RWPE2 (cell line): ENCODE results near the gene PNMA6F.

Experiments
- ATAC-seq: fragments of 200-7000 bp; cut with Tn5 transposase; 3 replicates; pipeline ENCODE4 v1.9.1; 2021; ENCODE audit warnings: low read depth
- DNase-seq: peaks from one replicate; pipeline ENCODE4 v3.0.0-alpha.2; 2020; ENCODE audit warnings: low spot score
- H3K27ac ChIP-seq: fragments of 450-650 bp; 2 replicates; pipeline ENCODE4 v1.5.1; 2017; ENCODE audit warnings: mild to moderate bottlenecking; ENCODE audit not compliant: poor library complexity, severe bottlenecking
- H3K27me3 ChIP-seq: fragments of 250-450 bp; sonication (Bioruptor Pico); 2 replicates; pipeline ENCODE4 v1.5.1; 2021; ENCODE audit warnings: mild to moderate bottlenecking, moderate library complexity; ENCODE audit not compliant: insufficient read depth, poor library complexity, severe bottlenecking
- H3K36me3 ChIP-seq: fragments of 250-450 bp; sonication (Bioruptor Pico); 2 replicates; pipeline ENCODE4 v1.5.1; 2020; ENCODE audit warnings: low read depth, mild to moderate bottlenecking, moderate library complexity
- H3K4me1 ChIP-seq: fragments of 250-450 bp; sonication (Bioruptor Pico); 2 replicates; pipeline ENCODE4 v1.5.1; 2021; ENCODE audit warnings: mild to moderate bottlenecking, moderate library complexity; ENCODE audit not compliant: insufficient read depth, poor library complexity, severe bottlenecking
- H3K4me3 ChIP-seq: fragments of 250-450 bp; sonication (Bioruptor Pico); 2 replicates; pipeline ENCODE4 v1.5.1; 2021; ENCODE audit warnings: mild to moderate bottlenecking, moderate library complexity; ENCODE audit not compliant: severe bottlenecking
- H3K9me3 ChIP-seq: fragments of 250-450 bp; sonication (Bioruptor Pico); 2 replicates; pipeline ENCODE4 v1.5.1; 2021; ENCODE audit warnings: mild to moderate bottlenecking, moderate library complexity; ENCODE audit not compliant: severe bottlenecking
- CTCF ChIP-seq: fragments of 450-650 bp; IDR thresholded peaks from one replicate; pipeline ENCODE4 v1.5.1; 2017; ENCODE audit warnings: mild to moderate bottlenecking, moderate library complexity; ENCODE audit not compliant: poor library complexity, severe bottlenecking

Gene PNMA6F

DNA sequence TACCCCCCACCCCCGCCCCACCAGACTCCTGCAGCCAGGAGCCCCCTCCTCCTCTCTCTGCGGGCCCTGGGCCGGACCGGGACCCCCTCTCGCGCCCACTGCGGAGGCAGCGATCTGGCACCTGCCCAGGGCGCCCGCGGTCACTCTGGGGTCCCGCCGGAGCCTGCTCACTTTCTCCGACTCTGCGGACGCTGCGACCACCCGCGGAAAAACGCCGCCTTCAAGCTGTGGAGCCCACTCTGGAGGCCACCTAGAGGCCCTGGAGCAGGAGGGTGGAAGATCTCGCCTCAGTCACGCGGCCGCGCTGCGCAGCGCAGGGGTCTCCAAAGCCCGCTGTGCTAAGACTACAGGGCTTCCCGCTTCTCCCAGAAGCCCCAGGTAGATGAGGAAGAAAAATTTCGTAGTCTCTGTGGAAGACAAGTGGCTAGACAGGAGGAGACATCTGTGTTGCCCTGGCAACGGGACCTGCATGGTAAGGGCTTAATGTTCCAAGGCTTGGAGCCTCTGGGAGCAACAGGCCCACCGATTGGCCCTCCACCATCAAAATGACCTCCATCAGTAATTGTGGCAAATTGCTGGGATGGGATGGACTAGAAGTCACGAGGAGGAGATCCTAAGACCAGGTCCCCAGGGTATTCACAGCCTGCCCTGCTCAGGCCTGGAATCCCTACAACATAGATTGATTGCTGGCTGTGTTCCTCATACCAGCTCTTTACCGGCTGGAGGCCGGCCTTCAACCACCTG is at the start of gene PNMA6F:
PNMA6F (minus strand) TSS at position 387 of the 744 bp plus-strand sequence. CDS start 1,093 bp downstream, outside the sequence.
- Histone ChIP-seq H3K27ac (no peak within 1 kb of the TSS), H3K27me3 (no peaks in the 10 kb centered on the region), H3K4me1 (no peaks in the 10 kb centered on the region), H3K36me3 (no peaks in the 10 kb centered on the region), H3K9me3 (no peaks in the 10 kb centered on the region), H3K4me3 (no peak within 1 kb of the TSS)
- DNase-seq (no peak), ATAC-seq (no peak)
- no peak for TF ChIP-seq CTCF

DNA sequence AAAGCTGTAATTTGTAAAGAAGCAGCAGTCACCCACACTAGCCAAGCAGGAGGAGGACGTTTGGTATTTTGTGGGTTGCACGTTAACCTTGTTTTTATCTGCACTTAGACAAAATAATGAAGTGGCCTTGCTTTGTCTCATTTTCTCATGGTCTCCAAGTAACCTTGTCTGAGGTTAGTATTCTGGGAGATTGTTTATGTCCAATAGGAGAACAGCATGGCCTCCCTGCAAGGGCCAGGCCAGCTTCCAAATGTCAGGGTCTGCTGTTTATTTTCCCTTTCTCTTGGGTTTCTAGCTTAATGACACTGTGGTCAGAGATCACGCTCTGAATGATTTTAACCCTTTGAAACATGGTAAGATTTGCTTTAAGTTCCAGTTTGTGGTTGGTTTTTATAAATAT is 49.7 kb upstream of the PNMA6F start:
- Histone ChIP-seq H3K36me3 (no peaks in the 10 kb centered on the region), H3K27ac (no peak overlapping the region), H3K4me1 (no peaks in the 10 kb centered on the region), H3K9me3 (no peaks in the 10 kb centered on the region), H3K27me3 (no peaks in the 10 kb centered on the region), H3K4me3 (no peak overlapping the region)
- DNase-seq (no peak), ATAC-seq (no peak)
- TF ChIP-seq CTCF = no peak

DNA sequence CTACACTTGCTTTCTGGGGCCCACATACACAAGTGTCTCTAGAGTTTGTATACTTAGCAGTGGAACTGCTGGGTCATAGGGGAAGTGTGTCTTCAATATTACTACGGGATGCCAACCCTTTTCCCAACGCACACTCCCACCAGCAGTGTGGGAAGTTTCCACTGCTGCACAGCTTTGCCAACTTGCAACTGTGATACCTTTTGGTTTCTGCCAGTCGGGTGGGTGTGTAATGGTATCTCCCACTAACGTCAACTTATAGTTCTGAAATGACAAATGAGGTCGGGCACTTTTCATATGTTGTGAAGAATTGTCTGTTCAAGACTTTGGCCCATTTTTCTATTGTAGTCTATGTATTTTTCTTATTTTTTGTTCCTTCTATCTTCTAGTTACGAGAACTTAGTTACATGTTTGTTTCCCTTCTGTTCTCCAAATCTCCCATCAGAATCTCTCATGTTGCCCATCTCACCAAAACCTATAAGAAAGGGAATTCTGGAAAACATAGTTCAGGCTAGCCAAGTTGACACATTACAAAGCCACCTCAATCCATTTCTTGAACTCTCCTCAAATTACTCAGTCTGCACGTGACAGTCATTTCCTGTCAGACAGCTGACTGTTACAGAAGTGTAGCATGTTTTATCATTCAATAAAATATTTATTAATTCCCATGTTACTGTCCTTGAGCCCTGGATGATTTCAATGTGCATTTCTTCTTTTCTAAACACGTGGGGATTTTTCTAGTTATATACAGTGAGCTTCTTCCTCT is 48.9 kb upstream of the PNMA6F start:
- no peaks in the 10 kb centered on the region for H3K27me3 ChIP-seq
- no peak for TF ChIP-seq CTCF
- ATAC-seq (no peak), DNase-seq (no peak)
- no peak overlapping the region for H3K4me3 ChIP-seq
- no peaks in the 10 kb centered on the region for H3K9me3 ChIP-seq
- H3K36me3 ChIP-seq = no peaks in the 10 kb centered on the region
- no peak overlapping the region for H3K27ac ChIP-seq
- no peaks in the 10 kb centered on the region for H3K4me1 ChIP-seq

DNA sequence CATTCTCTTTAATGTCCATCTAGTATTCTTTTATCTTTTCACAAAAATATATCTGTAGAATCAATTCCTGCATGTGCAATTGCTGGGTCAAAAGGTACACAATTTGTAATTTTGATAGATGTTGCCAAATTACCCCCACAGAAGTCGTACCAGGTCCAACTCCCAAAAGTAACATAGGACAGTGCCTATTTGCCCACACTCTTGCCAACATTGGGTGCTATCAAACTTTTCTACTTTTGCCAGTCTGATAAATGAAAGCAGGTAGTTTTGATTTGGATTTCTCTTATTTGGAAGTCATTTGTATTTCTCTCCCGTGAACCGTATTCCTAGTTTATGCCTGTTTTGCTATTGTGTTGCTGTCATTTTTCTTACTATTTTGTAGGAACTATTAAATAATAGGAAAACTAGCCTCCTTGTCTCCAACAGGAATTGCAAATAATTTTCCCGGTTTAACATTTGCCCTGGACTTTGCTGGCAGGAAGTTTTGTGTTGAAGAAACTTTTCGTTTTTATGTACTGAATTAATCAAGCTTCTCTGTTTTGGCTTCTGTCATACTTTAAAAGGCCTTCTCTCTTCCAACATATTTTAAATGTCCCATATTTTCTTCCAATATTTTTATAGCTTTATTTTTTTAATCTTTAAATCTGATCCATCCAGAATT is 45.4 kb upstream of the PNMA6F start:
- H3K4me3 ChIP-seq = no peak overlapping the region
- DNase-seq (no peak), ATAC-seq (no peak)
- H3K27ac ChIP-seq = no peak overlapping the region
- no peaks in the 10 kb centered on the region for H3K36me3 ChIP-seq
- no peaks in the 10 kb centered on the region for H3K27me3 ChIP-seq
- TF ChIP-seq CTCF = no peak
- H3K9me3 ChIP-seq = no peaks in the 10 kb centered on the region
- no peaks in the 10 kb centered on the region for H3K4me1 ChIP-seq
